Measurements from ENCODE around the gene CFAP74. TPM values are rescaled to one million over a fixed set of nuclear protein-coding genes. Genes with fewer than 3 reads are reported as not detected.

The CFAP74 gene
- total RNA-seq, 1 experiment from 2014 or later, result not detected

DNA sequence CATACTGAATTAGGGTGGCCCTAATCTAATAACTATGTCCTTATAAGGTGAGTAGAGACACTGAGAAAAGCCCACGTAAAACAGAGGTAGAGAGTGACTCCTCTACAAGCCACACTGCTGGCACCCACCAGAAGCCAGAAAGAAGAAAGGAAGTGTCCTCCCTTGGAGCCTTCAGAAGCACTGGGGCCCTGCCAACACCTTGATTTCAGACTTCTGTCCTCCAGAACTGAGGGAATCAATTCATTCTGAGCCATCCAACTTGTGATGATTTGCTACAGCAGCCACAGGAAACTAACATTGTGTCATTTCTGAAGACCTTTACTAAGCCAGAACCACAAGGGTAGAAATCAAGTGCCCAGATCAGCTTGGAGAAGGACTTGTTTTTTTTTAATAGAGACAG lies 127.7 kb downstream of the CFAP74 start:
- no peak overlapping the region for H3K4me3 ChIP-seq (ENCODE audit: low read depth, low read length, poor library complexity, severe bottlenecking)
- ChIA-PET POLR2A (ENCODE audit: low non-redundant PET) (interaction anchor here (0.6 kb wide), 1 partner anchor 25 kb away, joined by 6 read pairs; no protein-coding TSS in a partner anchor), CTCF (no interaction called here)
- no peaks in the 10 kb centered on the region for H3K4me1 ChIP-seq (ENCODE audit: insufficient read depth, low read length, poor library complexity, severe bottlenecking)
- no peak for DNase-seq (ENCODE audit: low spot score)
- H3K36me3 ChIP-seq (ENCODE audit: insufficient read depth, low read length, poor library complexity, severe bottlenecking), result peaks cover 26% of the 10 kb centered on the region
- no peak overlapping the region for H3K27ac ChIP-seq (ENCODE audit: low read depth, low read length, poor library complexity, severe bottlenecking)
- H3K27me3 ChIP-seq (replicated peaks; ENCODE audit: insufficient read depth, low read depth, low read length, poor library complexity), result no peaks in the 10 kb centered on the region
- intact Hi-C loops (cut with micrococcal nuclease; ENCODE audit: unreplicated experiment), result no loop called here
- no peak for TF ChIP-seq EZH2 (IDR thresholded peaks at IDR 0.05; ENCODE audit: borderline replicate concordance, low read depth, low read length, poor library complexity, severe bottlenecking)
- TF ChIP-seq, protein P1, sequence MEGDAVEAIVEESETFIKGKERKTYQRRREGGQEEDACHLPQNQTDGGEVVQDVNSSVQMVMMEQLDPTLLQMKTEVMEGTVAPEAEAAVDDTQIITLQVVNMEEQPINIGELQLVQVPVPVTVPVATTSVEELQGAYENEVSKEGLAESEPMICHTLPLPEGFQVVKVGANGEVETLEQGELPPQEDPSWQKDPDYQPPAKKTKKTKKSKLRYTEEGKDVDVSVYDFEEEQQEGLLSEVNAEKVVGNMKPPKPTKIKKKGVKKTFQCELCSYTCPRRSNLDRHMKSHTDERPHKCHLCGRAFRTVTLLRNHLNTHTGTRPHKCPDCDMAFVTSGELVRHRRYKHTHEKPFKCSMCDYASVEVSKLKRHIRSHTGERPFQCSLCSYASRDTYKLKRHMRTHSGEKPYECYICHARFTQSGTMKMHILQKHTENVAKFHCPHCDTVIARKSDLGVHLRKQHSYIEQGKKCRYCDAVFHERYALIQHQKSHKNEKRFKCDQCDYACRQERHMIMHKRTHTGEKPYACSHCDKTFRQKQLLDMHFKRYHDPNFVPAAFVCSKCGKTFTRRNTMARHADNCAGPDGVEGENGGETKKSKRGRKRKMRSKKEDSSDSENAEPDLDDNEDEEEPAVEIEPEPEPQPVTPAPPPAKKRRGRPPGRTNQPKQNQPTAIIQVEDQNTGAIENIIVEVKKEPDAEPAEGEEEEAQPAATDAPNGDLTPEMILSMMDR (conservative IDR thresholded peaks at IDR 0.05; ENCODE audit: low read depth, low read length), result no peak
- H3K9me3 ChIP-seq (ENCODE audit: low read depth, low read length, poor library complexity, severe bottlenecking), result no peaks in the 10 kb centered on the region
- BruUV-seq (replicated peaks), result no TSS peak

DNA sequence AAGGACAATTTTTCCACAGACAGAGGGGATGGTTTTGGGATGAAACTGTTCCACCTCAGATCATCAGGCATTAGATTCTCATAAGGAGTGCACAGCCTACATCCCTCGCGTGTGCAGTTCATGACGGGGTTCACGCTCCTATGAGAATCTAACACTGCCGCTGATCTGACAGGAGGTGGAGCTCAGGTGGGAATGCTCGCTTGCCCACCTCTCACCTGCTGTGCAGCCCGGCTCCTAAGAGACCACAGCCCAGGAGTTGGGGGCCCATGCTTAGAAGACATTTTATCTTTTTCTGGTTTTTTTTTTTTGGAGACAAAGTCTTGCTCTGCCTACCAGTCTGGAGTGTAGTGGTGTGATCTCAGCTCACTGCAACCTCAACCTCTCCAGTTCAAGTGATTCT lies 128.7 kb downstream of the CFAP74 start:
- peaks cover 26% of the 10 kb centered on the region for H3K36me3 ChIP-seq (ENCODE audit: insufficient read depth, low read length, poor library complexity, severe bottlenecking)
- no peaks in the 10 kb centered on the region for H3K4me1 ChIP-seq (ENCODE audit: insufficient read depth, low read length, poor library complexity, severe bottlenecking)
- intact Hi-C loops (cut with micrococcal nuclease; ENCODE audit: unreplicated experiment), result no loop called here
- DNase-seq (ENCODE audit: low spot score), result no peak
- no peak overlapping the region for H3K4me3 ChIP-seq (ENCODE audit: low read depth, low read length, poor library complexity, severe bottlenecking)
- no TSS peak for BruUV-seq (replicated peaks)
- H3K27ac ChIP-seq (ENCODE audit: low read depth, low read length, poor library complexity, severe bottlenecking), result no peak overlapping the region
- H3K9me3 ChIP-seq (ENCODE audit: low read depth, low read length, poor library complexity, severe bottlenecking), result no peaks in the 10 kb centered on the region
- POLR2A ChIA-PET (ENCODE audit: low non-redundant PET), result no interaction called here
- H3K27me3 ChIP-seq (replicated peaks; ENCODE audit: insufficient read depth, low read depth, low read length, poor library complexity), result no peaks in the 10 kb centered on the region
- TF ChIP-seq EZH2 (IDR thresholded peaks at IDR 0.05; ENCODE audit: borderline replicate concordance, low read depth, low read length, poor library complexity, severe bottlenecking), result no peak
- TF ChIP-seq, protein P1 (conservative IDR thresholded peaks at IDR 0.05; ENCODE audit: low read depth, low read length), result no peak
- CTCF ChIA-PET, result no interaction called here

DNA sequence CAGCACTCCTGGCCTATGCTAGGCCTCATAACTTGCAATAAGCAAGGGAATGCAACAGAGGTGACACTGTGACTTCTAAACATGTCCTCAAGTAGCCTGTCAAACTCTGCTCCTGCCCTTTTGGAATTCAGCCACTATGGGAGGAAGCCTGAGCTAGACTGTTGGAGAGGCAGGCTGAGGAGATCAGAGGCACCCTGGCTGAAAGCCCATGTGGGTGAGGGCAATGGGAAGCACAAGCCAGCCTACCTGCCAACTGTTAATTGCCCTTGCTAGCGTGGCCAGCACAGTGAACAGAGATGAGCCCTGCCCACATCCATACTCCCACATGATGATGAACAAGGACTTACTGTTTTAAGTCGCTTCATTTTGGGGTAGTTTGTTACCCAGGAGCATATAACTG lies 130.4 kb downstream of the CFAP74 start:
- TF ChIP-seq, protein P1 (conservative IDR thresholded peaks at IDR 0.05; ENCODE audit: low read depth, low read length), result no peak
- no peak for TF ChIP-seq EZH2 (IDR thresholded peaks at IDR 0.05; ENCODE audit: borderline replicate concordance, low read depth, low read length, poor library complexity, severe bottlenecking)
- intact Hi-C loops (cut with micrococcal nuclease; ENCODE audit: unreplicated experiment), result no loop called here
- Histone ChIP-seq H3K27ac (ENCODE audit: low read depth, low read length, poor library complexity, severe bottlenecking) (no peak overlapping the region), H3K27me3 (replicated peaks; ENCODE audit: insufficient read depth, low read depth, low read length, poor library complexity) (no peaks in the 10 kb centered on the region), H3K36me3 (ENCODE audit: insufficient read depth, low read length, poor library complexity, severe bottlenecking) (peaks cover 29% of the 10 kb centered on the region), H3K4me1 (ENCODE audit: insufficient read depth, low read length, poor library complexity, severe bottlenecking) (no peaks in the 10 kb centered on the region), H3K9me3 (ENCODE audit: low read depth, low read length, poor library complexity, severe bottlenecking) (no peaks in the 10 kb centered on the region), H3K4me3 (ENCODE audit: low read depth, low read length, poor library complexity, severe bottlenecking) (no peak overlapping the region)
- ChIA-PET CTCF (no interaction called here), POLR2A (ENCODE audit: low non-redundant PET) (no interaction called here)
- DNase-seq (ENCODE audit: low spot score), result no peak
- no TSS peak for BruUV-seq (replicated peaks)
